Left cardiac atrium (tissue), 4 donors: ENCODE data around the gene SPEM2. TPM values are rescaled to one million over a fixed set of nuclear protein-coding genes. Genes with fewer than 3 reads are reported as not detected.
"Not testable (repeated sequence)": the region's sequence is repeated elsewhere in the genome, so short reads cannot be mapped to it uniquely, and the experiment has no call there.

Source experiments
- ATAC-seq, 2 donors: fragments of 200-7000 bp; cut with Tn5 transposase; one replicate each; pipeline ENCODE4 v1.9.1; 2020; ENCODE audit warnings: mild to moderate bottlenecking in 2 of 2, moderate library complexity in 2 of 2
- DNase-seq: peaks from one replicate; pipeline ENCODE4 v3.0.0-alpha.2; 2020
- intact Hi-C, 2 donors: fragments of 100-400 bp; cut with DNase I; formaldehyde crosslinking; loops; one replicate each; pipeline versions ENCODE4 v1.14.1 to v1.15.1; 2022 to 2023
- total RNA-seq, 2 donors: library from RNA; stranded (reverse); fragmentation: NEBNext Ultra II Directional; extraction: Animal tissue kit (Norgen Biotek cat#: 25700); gene quantifications; one replicate each; pipeline ENCODE4 v1.2.1, GENCODE V29; 2021
- donor health status: DM: no; HTN: yes; CAD: no.
- donor health status: DM: no; HTN: yes; CAD: no; lungs with severe emphysema.
- donor health status: DM: yes; HTN: yes; CAD: no.
- donor health status: Dilated cardiomyopathy.

Gene SPEM2
- total RNA-seq, 2 donors from 2014 or later, result not detected

DNA sequence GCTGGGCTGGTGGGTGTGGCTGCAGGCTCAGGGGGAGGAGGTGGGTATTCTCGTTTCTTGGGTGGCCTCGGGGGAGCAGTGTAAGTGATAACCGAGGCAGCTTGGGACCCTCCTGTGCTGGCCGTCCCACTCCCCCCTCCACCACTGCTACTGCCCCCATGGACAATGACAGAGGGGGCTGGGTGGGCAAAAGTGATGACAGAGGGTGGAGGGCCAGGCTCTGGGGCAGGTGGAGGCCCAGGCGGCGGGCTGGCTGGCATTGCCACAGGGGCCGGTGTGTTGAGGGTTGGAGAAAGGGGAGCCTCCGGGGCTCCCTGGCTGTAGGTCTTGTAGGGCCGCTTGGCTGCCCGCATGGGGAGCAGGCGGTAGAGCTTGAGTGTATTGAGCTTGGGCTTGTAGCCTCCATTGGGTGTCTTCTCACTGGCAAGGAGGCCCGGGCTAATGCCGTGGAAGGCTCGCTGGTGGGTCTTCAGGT is 38.0 kb downstream of the SPEM2 start:
- DNase-seq, result no peak
- intact Hi-C loops, result no loop called here
- no peak for ATAC-seq

DNA sequence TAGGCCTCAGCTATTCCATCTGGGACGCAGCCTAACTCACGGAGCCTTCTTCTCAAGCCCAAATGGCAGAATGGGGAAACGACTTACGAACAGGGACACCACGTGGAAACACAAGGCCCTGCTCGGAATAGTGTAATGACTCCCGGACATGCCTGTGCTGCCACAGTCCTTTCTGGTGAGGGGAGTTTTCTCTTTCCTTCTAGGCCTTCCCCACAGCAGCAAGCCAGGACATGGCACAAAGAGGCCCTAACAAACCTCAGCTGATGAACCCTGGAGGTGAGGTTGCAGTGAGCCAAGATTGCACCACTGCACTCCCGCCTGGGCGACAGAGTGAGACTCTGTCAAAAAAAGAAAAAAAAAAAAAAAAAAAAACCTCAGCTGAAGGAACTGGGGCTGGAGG is 38.7 kb downstream of the SPEM2 start:
- ATAC-seq (no peak), DNase-seq (no peak)
- intact Hi-C loops, result no loop called here

DNA sequence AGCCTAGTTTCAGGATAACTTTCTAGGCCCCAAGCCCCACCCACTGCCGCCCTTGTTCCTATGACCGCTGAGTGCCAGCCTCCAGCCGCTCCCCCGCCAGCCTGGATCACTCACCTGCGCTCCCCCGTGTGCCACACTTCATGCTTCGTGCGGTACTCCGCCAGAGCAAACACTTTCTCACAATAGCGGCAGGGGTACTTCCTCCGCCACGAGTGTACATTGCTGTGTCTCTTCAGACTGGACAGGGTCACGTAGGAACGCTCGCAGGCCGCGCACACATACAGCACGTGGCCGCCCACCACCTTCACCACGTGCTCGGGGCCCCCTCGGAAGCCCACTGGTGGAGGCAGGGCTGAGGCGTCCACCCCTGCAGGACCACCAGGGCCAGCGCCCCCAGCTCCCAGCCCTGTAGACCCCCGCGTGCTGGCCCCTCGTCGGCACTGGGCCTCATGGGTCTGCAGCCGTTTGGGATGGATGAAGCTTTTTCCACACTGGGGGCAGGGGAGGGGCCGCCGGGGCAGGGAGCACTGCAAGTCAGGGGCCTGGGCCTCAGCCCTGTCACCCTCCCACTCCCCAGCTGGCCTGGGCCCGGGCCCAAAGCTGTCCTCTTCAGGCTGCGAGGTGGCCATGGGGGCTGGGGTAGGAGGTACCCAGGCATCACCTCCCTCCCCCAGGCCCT is 40.3 kb downstream of the SPEM2 start:
- DNase-seq, result no peak
- ATAC-seq, result no peak
- intact Hi-C loops, result no loop called here

DNA sequence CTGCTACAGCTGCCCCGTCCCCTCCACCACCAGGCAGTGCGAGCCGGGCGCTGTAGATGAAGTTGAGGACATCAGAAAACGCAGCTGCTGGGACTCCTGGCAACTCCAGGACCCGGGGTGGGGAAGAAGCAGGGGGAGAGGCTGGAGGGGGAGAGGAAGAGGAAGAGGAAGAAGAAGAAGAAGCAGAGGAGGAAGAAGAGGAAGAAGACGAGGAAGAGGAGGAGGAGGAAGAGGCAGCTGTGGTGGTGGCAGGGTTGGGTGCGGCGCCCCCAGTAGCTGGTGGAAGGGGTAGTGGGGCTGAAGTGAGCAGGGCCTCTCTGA is 40.9 kb downstream of the SPEM2 start:
- ATAC-seq, result no peak
- intact Hi-C loops, result no loop called here
- no peak for DNase-seq

DNA sequence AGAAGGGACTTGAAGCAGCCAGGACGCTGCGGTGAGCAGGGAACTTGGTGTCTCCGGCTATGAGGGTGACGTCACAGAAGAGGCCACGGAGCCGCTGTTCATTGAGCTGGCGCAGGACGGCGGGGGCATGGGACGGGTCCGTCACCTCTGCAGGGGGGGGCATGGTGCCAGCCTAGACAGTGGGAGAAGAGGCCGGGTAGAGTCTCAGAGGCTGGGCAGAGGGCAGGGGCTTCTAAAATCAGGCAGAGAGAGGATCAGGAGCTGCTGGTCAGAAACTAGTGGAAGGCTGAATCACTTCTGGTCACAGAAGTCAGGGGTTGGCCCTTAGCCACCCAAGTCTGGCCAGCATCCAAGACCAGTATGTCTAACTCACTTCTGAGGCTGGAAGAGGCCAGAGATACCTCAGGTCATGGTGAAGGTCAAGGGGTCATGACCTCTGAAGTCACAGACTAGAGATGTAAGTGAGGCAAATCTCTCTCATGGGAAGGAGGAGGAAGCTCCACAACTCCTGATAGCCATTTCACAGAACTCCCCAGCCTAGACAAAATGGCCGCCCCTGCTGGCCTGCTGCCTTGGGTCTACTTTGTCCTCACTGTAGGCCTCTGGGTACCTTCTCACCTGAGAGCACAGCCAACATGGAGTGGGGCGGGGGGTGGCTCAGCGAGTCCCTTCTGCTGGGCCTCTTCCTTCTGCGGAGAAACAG is 41.4 kb downstream of the SPEM2 start:
- intact Hi-C loops, result no loop called here
- DNase-seq, result peak; percentile 81
- peak; percentile 36 to 54 for ATAC-seq

DNA sequence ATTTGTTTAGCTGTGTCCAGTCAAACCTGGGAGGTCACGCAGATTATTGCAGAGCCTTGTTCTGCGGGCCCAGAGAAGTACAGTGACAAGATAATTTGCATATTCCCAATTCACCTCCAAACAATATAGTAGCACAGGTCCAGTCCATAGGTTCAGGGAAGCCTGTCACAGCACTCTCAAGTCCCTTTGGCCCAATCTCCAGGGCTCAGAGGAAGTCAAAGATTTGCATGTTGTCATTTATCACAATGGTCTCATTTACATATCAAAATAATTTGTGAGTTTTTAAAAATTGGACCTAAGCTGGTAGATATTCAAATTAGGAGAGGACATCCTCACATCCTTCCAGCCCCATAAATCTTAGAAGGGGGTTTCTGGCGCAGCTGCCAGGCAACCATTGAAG is 42.1 kb downstream of the SPEM2 start:
- intact Hi-C loops, result no loop called here
- DNase-seq (no peak), ATAC-seq (no peak)

DNA sequence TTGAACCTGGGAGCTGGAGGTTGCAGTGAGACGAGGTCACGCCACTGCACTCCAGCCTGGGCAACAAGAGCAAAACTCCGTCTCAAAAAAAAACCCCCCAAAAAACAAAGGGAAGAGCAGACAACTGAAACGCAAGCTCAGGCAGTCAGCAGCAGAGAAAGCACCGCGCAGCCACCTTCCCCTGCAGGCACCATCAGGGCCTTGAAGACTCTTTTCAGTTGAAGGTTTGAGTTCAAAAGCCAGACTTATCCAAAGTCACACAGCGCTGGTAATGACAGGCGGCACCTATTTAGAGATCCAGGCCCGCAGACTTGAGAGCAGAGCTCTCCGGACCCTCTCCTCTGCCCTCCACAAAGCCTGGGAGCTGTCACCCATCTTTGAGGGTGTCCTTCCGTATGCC is 42.9 kb downstream of the SPEM2 start:
- no peak for DNase-seq
- intact Hi-C loops, result no loop called here
- no peak for ATAC-seq

DNA sequence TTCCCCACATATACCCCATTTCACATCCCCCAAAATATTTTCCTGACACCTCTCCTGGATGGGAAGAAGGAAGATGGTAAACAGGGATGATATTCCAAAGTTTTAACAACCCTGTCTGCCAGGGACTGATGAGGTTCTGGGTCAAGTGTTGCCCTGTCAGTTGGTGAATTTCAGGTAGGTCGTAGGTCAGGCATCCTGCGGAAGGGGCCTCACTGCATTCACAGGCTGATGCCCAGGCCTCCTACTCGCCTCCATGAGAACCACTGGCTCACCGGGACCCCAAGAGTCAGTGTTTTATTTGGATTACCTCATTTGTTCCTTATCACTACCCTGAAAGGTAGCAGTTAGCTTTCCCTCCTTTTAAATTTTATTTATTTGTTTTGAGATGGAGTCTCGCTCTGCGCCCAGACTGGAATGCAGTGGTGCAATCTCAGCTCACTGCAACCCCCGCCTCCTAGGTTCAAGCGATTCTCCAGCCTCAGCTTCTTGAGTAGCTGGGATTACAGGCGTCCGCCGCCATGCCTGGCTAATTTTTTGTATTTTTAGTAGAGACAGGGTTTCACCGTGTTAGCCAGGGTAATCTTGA is 43.5 kb downstream of the SPEM2 start:
- DNase-seq, result no peak
- intact Hi-C loops, result no loop called here
- no peak for ATAC-seq

DNA sequence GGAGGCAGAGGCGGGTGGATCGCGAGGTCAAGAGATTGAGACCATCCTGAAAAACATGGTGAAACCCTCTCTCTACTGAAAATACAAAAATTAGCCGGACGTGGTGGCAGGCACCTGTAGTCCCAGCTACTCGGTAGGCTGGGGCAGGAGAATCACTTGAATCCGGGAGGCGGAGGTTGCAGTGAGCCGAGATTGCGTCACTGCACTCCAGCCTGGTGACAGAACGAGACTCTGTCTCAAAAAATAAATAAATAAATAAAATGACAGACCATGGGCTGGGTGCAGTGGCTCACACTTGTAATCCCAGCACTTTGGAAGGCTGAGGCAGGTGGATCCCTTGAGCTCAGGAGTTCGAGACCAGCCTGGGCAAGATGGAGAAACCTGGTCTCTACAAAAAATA is 44.4 kb downstream of the SPEM2 start:
- ATAC-seq, intact Hi-C loops, DNase-seq: not testable (repeated sequence)

DNA sequence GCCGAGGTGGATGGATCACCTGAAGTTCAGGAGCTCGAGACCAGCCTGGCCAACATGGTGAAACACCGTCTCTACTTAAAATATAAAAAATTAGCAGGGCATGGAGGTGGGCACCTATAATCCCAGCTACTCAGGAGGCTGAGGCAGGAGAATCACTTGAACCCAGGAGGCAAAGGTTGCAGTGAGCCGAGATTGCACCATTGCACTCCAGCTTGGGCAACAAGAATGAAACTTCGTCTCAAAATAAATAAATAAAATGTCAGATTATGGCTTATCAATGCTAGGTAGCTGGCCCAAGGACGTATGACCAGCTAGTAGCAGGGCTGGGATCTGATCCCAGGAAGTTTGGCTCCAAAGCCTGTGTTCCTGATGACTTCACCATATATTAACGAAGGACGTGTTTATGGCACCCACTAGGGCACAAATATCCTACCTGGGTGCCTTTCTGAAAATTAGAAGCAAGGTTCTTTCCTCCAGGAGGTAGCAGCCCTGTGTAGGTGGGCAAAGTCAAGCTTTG is 45.1 kb downstream of the SPEM2 start:
- intact Hi-C loops, DNase-seq, ATAC-seq: not testable (repeated sequence)

DNA sequence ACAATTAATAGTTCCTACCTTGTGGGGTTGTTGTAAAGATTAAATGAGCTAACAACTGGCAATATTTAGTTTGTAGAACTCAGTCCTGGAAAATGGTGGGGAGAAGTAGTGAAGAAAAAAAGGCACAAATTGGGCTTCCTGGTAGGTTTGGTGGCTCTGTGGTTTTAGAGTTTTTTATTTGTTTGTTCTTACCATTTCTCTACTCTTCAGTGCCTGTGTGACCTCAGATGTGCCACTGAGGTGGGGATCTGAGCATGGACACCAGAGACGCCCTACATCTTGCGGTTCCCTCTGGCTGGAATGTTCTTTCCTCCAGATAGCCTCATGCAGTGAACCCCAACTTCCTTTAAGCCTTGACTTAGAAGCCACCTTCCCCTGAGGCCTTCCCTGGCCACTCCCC is 46.3 kb downstream of the SPEM2 start:
- ATAC-seq (no peak), DNase-seq (no peak)
- intact Hi-C loops, result no loop called here

DNA sequence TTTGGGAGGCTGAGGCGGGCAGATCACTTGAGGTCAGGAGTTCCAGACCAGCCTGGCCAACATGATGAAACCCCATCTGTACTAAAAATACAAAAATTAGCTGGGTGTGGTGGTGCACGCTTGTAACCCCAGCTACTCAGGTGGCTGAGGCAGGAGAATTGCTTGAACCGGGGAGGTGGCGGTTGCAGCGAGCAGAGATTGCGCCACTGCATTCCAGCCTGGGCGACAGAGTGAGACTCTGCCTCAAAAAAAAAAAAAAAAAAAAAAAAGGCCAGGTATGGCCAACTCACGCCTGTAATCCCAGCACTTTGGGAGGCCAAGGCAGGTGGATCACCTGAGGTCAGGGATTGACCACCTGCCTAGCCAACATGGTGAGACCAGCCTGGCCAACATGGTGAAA is 49.4 kb downstream of the SPEM2 start:
- intact Hi-C loops, DNase-seq, ATAC-seq: not testable (repeated sequence)

DNA sequence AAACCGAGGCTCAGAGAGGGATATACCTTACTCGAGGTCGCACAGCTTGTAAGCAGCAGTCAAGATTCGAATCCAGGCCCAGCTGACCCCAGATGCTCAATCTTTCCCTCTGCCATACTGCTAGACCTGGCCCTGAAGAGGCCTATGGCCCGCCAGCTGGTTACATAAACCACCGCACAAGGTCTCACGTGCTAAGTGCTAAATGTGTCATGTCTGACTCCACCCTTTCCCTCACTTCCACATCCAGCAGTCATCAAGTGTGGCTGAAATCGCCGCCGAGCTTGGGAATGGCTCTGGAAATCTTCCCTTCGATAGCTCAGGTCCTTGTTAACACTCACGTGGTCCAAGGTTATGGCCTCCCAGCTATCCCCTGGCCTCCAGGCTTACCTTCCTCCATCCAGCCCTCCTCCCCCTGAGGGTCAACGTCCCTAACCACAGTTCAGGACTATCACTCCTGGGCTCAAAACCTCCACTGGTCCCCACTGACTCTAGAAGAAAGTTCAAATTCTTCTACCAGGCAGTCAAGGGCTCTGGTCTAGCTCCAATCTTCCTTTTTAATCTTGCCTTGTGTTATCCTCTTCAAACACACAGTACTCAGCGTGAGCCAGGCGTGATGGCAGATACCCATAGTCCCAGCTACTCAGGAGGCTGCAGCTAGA is 50.5 kb downstream of the SPEM2 start:
- intact Hi-C loops, result no loop called here
- DNase-seq, result peak; percentile 73
- ATAC-seq, result peak; percentile 19 to 37

DNA sequence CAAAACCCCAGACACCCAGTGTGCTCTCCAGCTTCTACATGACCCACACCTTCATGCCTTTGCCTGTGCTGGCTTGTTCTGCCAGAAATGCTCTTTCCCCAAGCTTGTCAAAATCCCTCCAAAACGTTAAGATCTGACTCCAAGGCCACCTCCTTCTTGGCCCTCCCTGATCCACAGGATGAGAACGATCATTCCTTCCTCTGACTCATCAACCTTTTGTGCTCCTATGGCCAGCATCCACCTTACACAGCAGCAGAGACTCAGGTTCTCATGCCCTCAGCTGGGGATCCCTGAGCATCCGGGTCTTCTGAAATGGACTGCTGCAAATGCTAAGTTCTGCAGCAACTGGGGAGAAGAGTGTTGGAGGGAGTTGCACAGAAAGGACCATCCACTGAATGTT is 51.1 kb downstream of the SPEM2 start:
- DNase-seq (no peak), ATAC-seq (peak in 1 of 2 donors; percentile 17)
- intact Hi-C loops, result no loop called here

DNA sequence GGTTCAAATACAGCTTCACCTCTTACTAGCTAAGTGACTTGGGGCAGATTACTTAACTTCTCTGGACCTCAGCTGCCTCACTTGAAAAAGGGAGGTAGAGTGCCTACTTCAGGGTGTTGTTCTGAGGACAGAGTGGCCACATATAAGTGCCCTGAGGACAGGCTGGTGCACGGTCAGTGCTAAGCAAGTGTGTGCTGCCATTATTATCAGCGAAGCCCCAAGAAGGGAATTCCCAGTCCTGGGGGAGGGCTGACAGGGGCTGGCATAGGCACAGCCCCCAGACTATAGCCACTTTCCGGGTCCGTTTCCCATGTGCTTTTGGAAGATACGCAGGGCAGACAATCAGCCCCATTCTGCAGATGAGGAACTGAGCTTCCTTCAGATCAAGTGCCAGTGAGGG is 51.5 kb downstream of the SPEM2 start:
- no peak for DNase-seq
- no peak for ATAC-seq

More for the DNA sequence above, 51.5 kb downstream of the SPEM2 start:
- intact Hi-C loops, result no loop called here

Other genes with a start within 250 kb of the SPEM2 start
- gene ASGR1, start 246.2 kb upstream of the SPEM2 start, total RNA-seq, result under 1 TPM; 0.68 TPM
- 10 to 100 TPM; 21.3 to 22.9 TPM for gene DLG4, start 205.8 kb upstream of the SPEM2 start, total RNA-seq
- 1,000 to 10,000 TPM in 1 of 2 donors, 100 to 1,000 TPM in 1; 891 to 1,101 TPM for gene ACADVL, start 205.7 kb upstream of the SPEM2 start, total RNA-seq
- gene DVL2, start 191.1 kb upstream of the SPEM2 start, total RNA-seq, result 10 to 100 TPM; 22.5 to 23.8 TPM
- 10 to 100 TPM; 18.5 to 27.5 TPM for gene PHF23, start 186.2 kb upstream of the SPEM2 start, total RNA-seq
- gene GABARAP, start 183.2 kb upstream of the SPEM2 start, total RNA-seq, result 100 to 1,000 TPM; 459 to 475 TPM
- gene CTDNEP1, start 173.9 kb upstream of the SPEM2 start, total RNA-seq, result 100 to 1,000 TPM; 116 to 118 TPM
- 10 to 100 TPM; 68.3 to 93.8 TPM for gene ELP5, start 173.4 kb upstream of the SPEM2 start, total RNA-seq
- 1 to 10 TPM; 2.1 to 4.9 TPM for gene CLDN7, start 163.1 kb upstream of the SPEM2 start, total RNA-seq
- 10 to 100 TPM; 79.1 to 87.6 TPM for gene SLC2A4, start 143.9 kb upstream of the SPEM2 start, total RNA-seq
- gene YBX2, start 131.0 kb upstream of the SPEM2 start, total RNA-seq, result 1 to 10 TPM; 1.2 to 1.9 TPM
- 100 to 1,000 TPM; 274 to 374 TPM for gene EIF5A, start 118.0 kb upstream of the SPEM2 start, total RNA-seq
- 10 to 100 TPM; 59.3 to 63.4 TPM for gene GPS2, start 110.3 kb upstream of the SPEM2 start, total RNA-seq
- gene NEURL4, start 96.3 kb upstream of the SPEM2 start, total RNA-seq, result 10 to 100 TPM; 24.8 to 38.8 TPM
- gene ACAP1, start 89.1 kb upstream of the SPEM2 start, total RNA-seq, result 10 to 100 TPM; 19.0 to 20.4 TPM
- gene KCTD11, start 73.5 kb upstream of the SPEM2 start, total RNA-seq, result 1 to 10 TPM; 5.3 to 5.9 TPM
- not detected for gene TMEM95, start 70.5 kb upstream of the SPEM2 start, total RNA-seq
- gene TNK1, start 44.5 kb upstream of the SPEM2 start, total RNA-seq, result 1 to 10 TPM; 1.9 to 2.1 TPM
- 10 to 100 TPM; 22.4 to 29.0 TPM for gene PLSCR3, start 31.1 kb upstream of the SPEM2 start, total RNA-seq
- 10 to 100 TPM; 67.3 to 69.2 TPM for gene TMEM256, start 21.5 kb upstream of the SPEM2 start, total RNA-seq
- gene NLGN2, start 17.8 kb upstream of the SPEM2 start, total RNA-seq, result 10 to 100 TPM; 12.1 to 15.5 TPM
- gene SPEM1, start 5.3 kb upstream of the SPEM2 start, total RNA-seq, result not detected
- gene SPEM3, start 3.2 kb downstream of the SPEM2 start, total RNA-seq, result not detected
- 1 to 10 TPM; 2.7 to 2.9 TPM for gene TMEM102, start 9.8 kb downstream of the SPEM2 start, total RNA-seq
- 10 to 100 TPM; 20.5 to 24.6 TPM for gene FGF11, start 13.9 kb downstream of the SPEM2 start, total RNA-seq
- 10 to 100 TPM; 12.4 to 13.8 TPM for gene CHRNB1, start 19.4 kb downstream of the SPEM2 start, total RNA-seq
- 10 to 100 TPM; 62.1 to 62.2 TPM for gene ZBTB4, start 54.0 kb downstream of the SPEM2 start, total RNA-seq
- gene SLC35G6, start 55.8 kb downstream of the SPEM2 start, total RNA-seq, result not detected
- 10 to 100 TPM; 42.8 to 56.9 TPM for gene POLR2A, start 58.8 kb downstream of the SPEM2 start, total RNA-seq
- 10 to 100 TPM; 31.0 to 47.6 TPM for gene TNFSF12, start 123.4 kb downstream of the SPEM2 start, total RNA-seq
- 10 to 100 TPM; 15.0 to 25.5 TPM for gene TNFSF13, start 133.1 kb downstream of the SPEM2 start, total RNA-seq
- 10 to 100 TPM; 27.2 to 30.5 TPM for gene SENP3, start 136.3 kb downstream of the SPEM2 start, total RNA-seq
- gene CD68, start 154.0 kb downstream of the SPEM2 start, total RNA-seq, result 10 to 100 TPM; 55.5 to 87.3 TPM
- 10 to 100 TPM; 30.5 to 35.0 TPM for gene MPDU1, start 158.2 kb downstream of the SPEM2 start, total RNA-seq
- 1 to 10 TPM; 3.0 to 4.7 TPM for gene SOX15, start 164.5 kb downstream of the SPEM2 start, total RNA-seq
- 10 to 100 TPM; 68.3 to 68.7 TPM for gene FXR2, start 189.3 kb downstream of the SPEM2 start, total RNA-seq
- gene SAT2, start 202.2 kb downstream of the SPEM2 start, total RNA-seq, result 10 to 100 TPM; 84.1 to 86.4 TPM
- under 1 TPM; 0.55 to 0.85 TPM for gene SHBG, start 204.5 kb downstream of the SPEM2 start, total RNA-seq
- gene ATP1B2, start 225.3 kb downstream of the SPEM2 start, total RNA-seq, result 1 to 10 TPM; 1.8 to 3.7 TPM